HL-60 (cell line): ENCODE data around the gene CHSY1.

Source experiments
- DNase-seq, 2 experiments: peaks; one replicate each; pipeline ENCODE4 v3.0.0-alpha.2; 2010 to 2020; ENCODE audit warnings: low read depth in 1 of 2, low spot score in 1 of 2
- H3K27ac ChIP-seq: fragments of 250-450 bp; sonication (Bioruptor Pico); replicated peaks from 2 replicates; pipeline ENCODE4 v1.5.1; 2020; ENCODE audit warnings: mild to moderate bottlenecking, moderate library complexity
- H3K27me3 ChIP-seq: fragments of 250-450 bp; sonication (Bioruptor Pico); 2 replicates; pipeline ENCODE4 v1.5.1; 2021; ENCODE audit warnings: mild to moderate bottlenecking, moderate library complexity; ENCODE audit not compliant: insufficient read depth, poor library complexity, severe bottlenecking
- H3K4me3 ChIP-seq: replicated peaks from 2 replicates; pipeline ENCODE4 v1.5.1; 2011; ENCODE audit warnings: mild to moderate bottlenecking, control low read depth, low read length; ENCODE audit not compliant: insufficient read depth
- GABPA ChIP-seq: IDR thresholded peaks from 2 replicates; pipeline ENCODE4 v1.6.1; 2012; ENCODE audit warnings: low read depth
- POLR2AphosphoS5 ChIP-seq: IDR thresholded peaks from 2 replicates; pipeline ENCODE4 v1.6.1; 2012; ENCODE audit warnings: low read depth
- SPI1 ChIP-seq: IDR thresholded peaks from 2 replicates; pipeline ENCODE4 v1.6.1; 2012; ENCODE audit warnings: low read depth, mild to moderate bottlenecking, borderline replicate concordance
- TF ChIP-seq, protein P1 (sequence below): IDR thresholded peaks from one replicate; pipeline ENCODE4 v1.5.1; 2011; ENCODE audit warnings: low read length, control low read depth, inconsistent platforms; ENCODE audit not compliant: insufficient read depth
- TF ChIP-seq, protein P2 (sequence below): IDR thresholded peaks from 2 replicates; pipeline ENCODE4 v1.6.1; 2012; ENCODE audit warnings: low read depth; ENCODE audit not compliant: insufficient replicate concordance

Gene CHSY1

DNA sequence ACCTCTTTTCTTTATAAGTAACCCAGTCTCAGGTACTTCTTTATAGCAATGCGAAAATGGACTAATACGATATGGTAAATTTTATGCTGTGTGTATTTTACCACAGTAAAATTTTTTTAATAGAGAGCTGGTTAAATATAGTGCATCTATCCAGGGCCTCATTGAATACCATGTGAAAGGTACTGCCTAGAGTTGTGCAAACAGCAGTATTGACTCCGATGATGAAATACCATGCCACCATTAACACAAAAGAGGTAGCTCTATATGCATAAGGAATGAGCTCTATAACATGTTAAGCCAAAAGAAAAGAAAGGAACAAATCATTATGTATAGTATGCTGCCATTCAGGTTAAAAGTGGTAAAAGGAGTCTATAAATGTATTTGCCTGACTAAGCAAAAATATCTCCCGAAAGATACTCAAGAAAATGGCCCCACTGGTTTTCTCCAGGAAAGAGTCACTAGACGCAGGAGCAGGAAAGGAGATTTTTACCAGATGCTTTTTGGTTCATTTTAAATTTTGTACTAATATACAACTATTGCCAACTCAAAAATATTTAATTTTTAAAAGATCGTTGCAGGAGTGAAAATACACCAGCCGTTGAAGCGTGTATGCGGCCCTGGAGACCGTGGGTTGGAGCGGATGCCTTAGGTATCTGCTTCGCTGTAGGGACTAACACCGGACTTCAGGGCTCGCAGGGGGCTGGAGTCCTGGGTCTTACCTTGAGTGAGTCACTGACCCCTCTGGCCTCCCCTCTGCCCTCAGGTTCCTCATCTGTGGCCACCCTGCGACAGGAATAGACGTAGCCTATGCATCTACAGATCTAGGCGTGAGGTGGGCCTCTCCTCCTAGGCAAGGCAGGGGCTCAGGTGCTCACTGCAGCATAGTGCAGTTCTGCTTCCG, 120.1 kb downstream of the CHSY1 start:
- Histone ChIP-seq H3K27me3 (no peaks in the 10 kb centered on the region), H3K27ac (no peak overlapping the region), H3K4me3 (no peak overlapping the region)
- DNase-seq = no peak
- no peak for TF ChIP-seq SPI1
- TF ChIP-seq GABPA = no peak
- TF ChIP-seq, protein P1, sequence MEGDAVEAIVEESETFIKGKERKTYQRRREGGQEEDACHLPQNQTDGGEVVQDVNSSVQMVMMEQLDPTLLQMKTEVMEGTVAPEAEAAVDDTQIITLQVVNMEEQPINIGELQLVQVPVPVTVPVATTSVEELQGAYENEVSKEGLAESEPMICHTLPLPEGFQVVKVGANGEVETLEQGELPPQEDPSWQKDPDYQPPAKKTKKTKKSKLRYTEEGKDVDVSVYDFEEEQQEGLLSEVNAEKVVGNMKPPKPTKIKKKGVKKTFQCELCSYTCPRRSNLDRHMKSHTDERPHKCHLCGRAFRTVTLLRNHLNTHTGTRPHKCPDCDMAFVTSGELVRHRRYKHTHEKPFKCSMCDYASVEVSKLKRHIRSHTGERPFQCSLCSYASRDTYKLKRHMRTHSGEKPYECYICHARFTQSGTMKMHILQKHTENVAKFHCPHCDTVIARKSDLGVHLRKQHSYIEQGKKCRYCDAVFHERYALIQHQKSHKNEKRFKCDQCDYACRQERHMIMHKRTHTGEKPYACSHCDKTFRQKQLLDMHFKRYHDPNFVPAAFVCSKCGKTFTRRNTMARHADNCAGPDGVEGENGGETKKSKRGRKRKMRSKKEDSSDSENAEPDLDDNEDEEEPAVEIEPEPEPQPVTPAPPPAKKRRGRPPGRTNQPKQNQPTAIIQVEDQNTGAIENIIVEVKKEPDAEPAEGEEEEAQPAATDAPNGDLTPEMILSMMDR = no peak
- TF ChIP-seq, protein P2, sequence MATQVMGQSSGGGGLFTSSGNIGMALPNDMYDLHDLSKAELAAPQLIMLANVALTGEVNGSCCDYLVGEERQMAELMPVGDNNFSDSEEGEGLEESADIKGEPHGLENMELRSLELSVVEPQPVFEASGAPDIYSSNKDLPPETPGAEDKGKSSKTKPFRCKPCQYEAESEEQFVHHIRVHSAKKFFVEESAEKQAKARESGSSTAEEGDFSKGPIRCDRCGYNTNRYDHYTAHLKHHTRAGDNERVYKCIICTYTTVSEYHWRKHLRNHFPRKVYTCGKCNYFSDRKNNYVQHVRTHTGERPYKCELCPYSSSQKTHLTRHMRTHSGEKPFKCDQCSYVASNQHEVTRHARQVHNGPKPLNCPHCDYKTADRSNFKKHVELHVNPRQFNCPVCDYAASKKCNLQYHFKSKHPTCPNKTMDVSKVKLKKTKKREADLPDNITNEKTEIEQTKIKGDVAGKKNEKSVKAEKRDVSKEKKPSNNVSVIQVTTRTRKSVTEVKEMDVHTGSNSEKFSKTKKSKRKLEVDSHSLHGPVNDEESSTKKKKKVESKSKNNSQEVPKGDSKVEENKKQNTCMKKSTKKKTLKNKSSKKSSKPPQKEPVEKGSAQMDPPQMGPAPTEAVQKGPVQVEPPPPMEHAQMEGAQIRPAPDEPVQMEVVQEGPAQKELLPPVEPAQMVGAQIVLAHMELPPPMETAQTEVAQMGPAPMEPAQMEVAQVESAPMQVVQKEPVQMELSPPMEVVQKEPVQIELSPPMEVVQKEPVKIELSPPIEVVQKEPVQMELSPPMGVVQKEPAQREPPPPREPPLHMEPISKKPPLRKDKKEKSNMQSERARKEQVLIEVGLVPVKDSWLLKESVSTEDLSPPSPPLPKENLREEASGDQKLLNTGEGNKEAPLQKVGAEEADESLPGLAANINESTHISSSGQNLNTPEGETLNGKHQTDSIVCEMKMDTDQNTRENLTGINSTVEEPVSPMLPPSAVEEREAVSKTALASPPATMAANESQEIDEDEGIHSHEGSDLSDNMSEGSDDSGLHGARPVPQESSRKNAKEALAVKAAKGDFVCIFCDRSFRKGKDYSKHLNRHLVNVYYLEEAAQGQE = no peak
- no peak for TF ChIP-seq POLR2AphosphoS5

DNA sequence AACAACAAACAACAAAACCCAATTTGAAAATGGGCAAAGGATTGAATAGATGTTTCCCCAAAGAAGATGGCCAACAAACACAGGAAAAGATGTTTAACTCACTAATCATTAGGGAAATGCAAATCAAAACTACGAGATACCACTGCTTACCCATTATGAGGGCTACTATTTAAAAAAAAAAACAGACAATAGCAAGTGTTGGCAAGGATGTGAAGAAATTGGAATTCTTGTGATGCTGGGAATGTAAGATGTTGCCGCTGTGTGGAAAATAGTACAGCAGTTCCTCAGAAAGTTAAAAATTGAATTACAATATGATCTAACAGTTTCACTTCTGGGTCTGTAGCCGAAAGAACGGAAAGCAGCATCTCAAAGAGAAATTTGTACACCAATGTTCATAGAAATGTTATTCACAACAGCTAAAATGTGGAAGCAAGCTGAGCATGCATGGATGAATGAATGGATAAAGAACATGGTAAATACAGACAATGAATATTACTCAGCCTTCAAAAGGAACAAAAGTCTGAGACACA, 121.9 kb downstream of the CHSY1 start:
- Histone ChIP-seq H3K27me3 (no peaks in the 10 kb centered on the region), H3K27ac (no peak overlapping the region), H3K4me3 (no peak overlapping the region)
- no peak for DNase-seq
- TF ChIP-seq, protein P1 = no peak
- no peak for TF ChIP-seq GABPA
- TF ChIP-seq SPI1 = no peak
- no peak for TF ChIP-seq POLR2AphosphoS5
- TF ChIP-seq, protein P2 = no peak

DNA sequence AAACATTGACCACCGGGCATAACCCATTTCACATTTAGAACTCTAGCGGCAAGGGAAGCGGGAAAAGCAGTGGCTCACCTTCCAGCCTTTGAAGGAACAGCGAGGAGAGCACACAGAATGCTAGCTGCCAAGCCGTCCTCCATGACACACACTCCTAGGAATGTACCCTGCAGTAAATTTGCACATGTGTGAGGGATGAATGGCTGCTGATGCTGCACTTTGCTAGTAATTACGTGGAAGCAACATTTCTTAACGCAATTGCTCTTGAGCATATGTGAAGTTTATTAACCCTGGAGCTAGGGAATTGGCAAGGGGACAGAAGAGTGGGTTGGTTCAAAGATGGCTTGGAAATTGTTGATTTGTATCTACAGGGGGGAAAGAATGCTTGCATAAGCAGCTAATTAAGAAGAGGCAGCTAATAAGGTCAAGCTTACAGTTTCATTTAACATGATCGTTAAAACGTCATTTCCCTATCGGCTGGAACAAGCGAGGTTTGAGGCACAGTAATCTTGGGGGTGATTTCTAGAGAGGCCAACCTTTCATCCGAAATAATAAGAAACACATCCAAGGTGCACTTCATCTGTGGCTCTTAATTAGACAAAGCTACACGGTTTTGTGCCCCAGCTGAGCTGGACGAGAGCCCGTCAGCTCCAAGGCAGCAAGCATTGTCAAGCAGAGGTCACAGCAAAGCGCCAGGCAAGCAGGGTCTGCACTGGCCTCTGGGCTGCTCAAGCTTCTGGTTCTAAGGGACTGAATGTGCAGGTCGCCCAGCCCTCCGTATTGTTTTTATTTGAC, 123.4 kb downstream of the CHSY1 start:
- Histone ChIP-seq H3K27me3 (no peaks in the 10 kb centered on the region), H3K27ac (no peak overlapping the region), H3K4me3 (no peak overlapping the region)
- TF ChIP-seq, protein P2 = no peak
- TF ChIP-seq GABPA = no peak
- no peak for TF ChIP-seq SPI1
- TF ChIP-seq, protein P1 = no peak
- TF ChIP-seq POLR2AphosphoS5 = no peak
- DNase-seq = no peak
